ENCODE measurements around the gene ZBTB7C.

The ZBTB7C gene

DNA sequence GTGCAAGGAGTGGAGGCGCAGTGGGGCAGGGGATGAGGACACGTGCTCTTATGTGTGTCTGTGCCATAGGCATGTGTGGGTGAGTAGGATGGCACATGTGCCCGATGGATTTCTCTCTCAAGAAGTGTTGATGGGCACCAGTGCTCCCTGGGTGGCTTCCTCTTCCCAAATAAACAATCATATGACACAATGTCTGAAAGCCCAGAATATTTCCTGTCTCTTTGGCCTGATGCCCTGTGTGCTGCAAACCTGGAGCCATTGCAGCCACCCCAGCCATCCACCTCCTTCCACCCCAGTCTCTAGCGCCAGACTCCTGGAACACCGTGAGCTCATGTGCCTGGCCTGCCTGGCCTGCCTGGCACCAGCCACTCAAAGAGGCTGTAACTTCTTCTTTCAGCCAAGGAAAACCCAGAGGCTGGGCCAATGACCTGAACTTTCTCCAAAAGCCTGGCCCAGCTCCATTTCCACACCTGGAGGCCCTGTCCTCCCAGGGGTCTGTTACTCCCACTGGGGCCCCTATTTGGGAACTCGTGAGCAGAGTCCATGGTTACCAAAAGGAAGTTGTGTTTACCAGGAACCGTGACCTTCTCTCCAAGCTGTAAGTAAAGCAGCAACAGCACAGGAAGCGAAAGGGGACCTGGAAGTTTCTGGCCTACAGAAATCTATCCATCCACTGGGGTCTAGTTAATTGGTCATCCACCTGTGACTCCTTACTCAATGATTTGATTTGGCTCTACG lies 9.5 kb upstream of the ZBTB7C start:
- DNase-seq (ENCODE audit: low read depth in 3 of 3) = no peak

DNA sequence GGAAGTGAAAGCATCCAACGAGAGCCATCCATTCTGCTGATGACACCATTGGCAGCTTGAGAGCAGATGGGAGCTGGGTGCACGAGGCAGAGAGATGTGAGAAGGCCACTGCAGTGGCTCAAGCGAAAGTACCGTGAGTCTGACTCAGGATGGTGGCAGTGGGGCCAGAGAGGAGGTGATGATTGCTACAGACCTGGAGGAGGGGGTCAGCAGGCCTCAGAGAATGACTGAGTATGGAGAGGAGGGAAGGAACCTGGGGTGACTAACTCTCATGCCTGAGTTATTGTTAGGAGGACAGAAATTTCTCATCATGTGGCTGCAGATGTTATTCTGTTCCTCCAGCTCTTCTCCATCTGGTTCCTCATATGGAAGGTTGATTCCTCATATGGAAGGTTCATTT lies 8.8 kb upstream of the ZBTB7C start:
- no peak for DNase-seq (ENCODE audit: low read depth in 3 of 3)

DNA sequence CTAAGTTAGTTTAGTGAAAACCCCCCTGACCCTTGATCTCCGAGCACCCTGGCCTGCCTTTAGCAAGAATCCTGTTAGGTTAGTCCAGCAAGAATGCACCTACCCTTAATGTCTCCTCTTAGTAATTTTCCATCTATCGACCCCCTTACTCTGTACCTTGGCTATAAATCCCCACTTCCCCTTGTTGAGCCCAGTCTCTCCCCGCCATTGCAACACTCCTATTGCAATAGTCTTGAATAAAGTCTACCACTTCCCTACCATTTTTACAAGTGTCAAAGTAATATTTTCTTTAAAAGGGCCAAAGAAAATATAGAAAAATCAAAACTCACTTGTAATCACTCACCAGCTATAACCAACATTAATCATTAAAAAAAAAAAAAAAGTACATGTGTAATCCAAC lies 4.2 kb upstream of the ZBTB7C start:
- no peak for DNase-seq (ENCODE audit: low read depth in 3 of 3)

DNA sequence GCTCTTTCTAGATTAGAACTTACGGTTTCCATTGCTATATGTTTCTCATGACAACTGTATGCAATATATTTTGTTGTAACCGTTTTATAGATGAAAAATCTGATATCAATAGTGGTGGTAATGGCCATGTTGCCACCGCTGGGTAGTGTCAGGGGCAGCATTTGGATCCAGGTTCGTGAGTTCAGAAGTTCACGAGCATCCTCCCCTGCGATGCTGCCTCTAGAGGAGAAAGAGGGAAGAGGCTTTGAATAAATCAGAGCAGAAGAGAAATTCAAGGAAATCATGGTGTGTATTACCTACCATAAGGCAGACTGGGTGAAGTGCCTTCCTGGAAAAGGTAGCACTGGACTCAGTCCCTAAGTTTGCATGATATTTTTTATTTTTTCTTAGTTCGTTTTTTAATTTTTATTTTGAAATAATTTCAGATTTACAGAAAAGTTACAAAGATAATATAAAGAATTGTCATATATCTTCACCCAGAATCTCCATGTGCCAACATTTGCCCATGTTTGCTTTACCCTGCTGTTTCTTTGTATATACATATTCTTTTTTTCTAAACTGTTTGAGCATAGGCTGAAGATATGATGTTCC lies 3.3 kb upstream of the ZBTB7C start:
- no peak for DNase-seq (ENCODE audit: low read depth in 3 of 3)

GRCh38 chr18:48410095-48410920 lies 1.1 kb upstream of the ZBTB7C start:
- DNase-seq (ENCODE audit: low read depth in 3 of 3) = peak; percentile 25 to 62 (median 50)

GRCh38 chr18:48409591-48410094 lies 460 bp upstream of the ZBTB7C start:
- peak in 1 of 3 experiments; percentile 10 for DNase-seq (ENCODE audit: low read depth in 3 of 3)

GRCh38 chr18:48408111-48408726 lies 964 bp downstream of the ZBTB7C start:
- no peak for DNase-seq (ENCODE audit: low read depth in 3 of 3)

GRCh38 chr18:48407358-48407757 lies 1.8 kb downstream of the ZBTB7C start:
- DNase-seq (ENCODE audit: low read depth in 3 of 3) = no peak

- no peak for DNase-seq (ENCODE audit: low read depth in 3 of 3)
Measured at GRCh38 chr18:48405978-48406377, 3.2 kb downstream of the ZBTB7C start.

DNA sequence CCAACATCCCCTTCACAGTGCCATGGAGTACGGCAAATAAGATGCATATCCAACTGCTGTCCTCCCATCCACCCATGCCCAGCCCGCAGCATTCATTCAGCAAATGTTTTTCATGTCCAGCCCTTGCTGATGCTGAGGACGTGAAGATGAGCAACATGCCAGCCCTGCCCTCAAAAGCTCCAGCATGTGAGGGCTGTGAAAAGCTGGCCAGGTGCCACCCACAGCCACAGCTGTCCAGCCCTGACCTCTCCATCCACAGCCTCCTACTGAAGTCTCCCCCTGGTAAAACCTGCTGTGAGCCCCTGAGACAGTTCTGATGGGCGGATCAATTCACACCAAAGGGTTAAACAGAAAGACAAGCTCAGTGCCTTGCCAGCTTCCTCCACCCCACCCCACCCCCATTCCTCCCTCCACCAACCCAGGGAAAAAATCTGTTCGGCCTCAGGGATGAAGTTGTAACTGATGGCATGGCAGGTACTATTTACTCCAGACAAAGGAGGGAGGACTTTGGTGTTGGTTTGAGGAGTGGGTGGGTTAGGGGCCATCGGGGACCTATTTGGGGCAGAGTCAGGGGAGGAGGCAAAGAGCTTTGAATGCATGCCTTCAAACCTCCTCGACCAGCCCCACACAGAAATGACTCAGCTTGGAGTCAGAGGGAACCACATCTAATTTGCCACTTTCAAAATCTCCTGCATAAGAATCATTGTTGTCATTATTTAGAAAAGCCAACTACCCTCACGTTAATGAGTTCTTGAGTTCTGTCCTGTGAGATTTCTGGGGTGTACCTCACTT lies 4.3 kb downstream of the ZBTB7C start:
- DNase-seq (ENCODE audit: low read depth in 3 of 3) = no peak

- DNase-seq (ENCODE audit: low read depth in 3 of 3) = no peak
Measured at GRCh38 chr18:48402953-48403352, 6.2 kb downstream of the ZBTB7C start.

GRCh38 chr18:48399303-48400075 lies 9.7 kb downstream of the ZBTB7C start:
- DNase-seq (ENCODE audit: low read depth in 3 of 3) = no peak

GRCh38 chr18:48398074-48398473 lies 11.1 kb downstream of the ZBTB7C start:
- no peak for DNase-seq (ENCODE audit: low read depth in 3 of 3)

DNA sequence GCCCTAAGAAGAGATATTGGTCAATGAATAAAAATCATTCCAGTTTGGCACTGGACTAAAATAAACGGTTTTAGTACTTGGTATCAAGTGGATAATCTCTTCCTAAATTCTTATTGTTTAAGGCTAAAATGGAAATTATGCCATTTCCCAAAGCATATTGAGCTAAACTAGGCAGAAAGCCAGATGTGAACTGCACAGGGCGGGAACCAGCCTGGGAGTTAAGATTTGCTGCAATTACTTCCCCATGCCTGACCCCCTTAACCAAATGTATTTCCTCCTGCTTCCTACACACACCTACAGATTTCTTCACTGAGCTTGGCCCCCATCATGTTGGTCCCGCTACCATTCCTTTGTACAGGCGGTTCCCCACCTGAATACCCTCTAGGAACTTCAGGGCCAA lies 12.2 kb downstream of the ZBTB7C start:
- no peak for DNase-seq (ENCODE audit: low read depth in 3 of 3)

DNA sequence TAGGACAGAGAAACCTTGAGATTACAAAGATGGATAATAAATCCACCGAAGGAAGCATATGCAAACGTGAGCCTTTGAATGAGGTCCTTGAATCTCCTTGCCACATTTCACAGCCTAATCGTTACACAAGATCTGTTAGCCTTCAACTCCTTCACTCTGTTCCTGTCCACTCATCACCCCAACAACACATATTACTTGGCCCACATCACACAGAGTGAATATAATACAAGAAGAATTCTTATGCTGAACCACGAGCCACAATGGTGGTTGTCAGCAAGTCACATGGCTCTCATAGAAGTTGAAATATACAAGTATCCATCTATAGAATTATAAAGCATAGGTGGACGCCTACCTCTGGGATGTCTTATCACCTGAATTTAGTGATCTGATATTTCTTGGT lies 12.6 kb downstream of the ZBTB7C start:
- DNase-seq (ENCODE audit: low read depth in 3 of 3) = no peak

DNA sequence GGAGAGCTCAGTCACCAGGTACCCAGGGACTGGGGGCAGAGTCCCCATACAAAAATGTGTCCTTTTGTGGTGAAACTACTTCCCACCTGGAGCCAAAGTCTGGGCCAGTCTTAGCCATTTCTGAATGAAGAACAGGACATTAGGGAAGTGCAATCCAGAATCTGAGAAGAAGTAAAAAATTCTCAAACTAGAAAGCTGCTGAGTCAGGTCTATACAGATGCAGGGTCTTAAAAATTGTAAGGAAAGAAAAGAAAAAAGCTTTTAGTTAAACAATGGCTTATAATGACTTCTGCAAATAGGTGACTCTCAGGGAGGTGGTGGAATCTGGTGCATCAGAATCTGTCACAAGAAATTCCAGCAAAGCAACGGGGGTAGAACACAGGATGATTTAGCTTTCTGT lies 13.5 kb downstream of the ZBTB7C start:
- DNase-seq (ENCODE audit: low read depth in 3 of 3) = no peak

GRCh38 chr18:48394176-48394575 lies 15.0 kb downstream of the ZBTB7C start:
- DNase-seq (ENCODE audit: low read depth in 3 of 3) = no peak

DNA sequence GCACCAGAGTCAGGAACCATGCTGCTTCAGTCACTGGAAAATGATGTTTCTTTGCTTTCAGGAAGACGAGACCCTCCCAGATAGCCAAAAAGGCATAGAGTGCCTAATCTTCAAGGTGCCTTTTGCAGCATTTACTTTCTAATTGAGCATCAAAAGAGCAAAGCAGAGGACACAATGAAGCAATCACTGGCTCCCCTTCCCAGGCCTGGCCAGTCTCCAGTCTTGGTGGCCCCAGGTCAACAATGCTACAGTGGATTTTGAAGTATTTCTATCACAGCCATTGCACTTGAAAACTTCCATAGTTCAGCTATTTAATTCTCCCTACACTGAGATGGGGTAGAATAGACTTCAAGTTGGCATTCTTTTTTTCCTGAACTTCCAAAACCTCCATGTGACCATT lies 15.4 kb downstream of the ZBTB7C start:
- no peak for DNase-seq (ENCODE audit: low read depth in 3 of 3)

DNA sequence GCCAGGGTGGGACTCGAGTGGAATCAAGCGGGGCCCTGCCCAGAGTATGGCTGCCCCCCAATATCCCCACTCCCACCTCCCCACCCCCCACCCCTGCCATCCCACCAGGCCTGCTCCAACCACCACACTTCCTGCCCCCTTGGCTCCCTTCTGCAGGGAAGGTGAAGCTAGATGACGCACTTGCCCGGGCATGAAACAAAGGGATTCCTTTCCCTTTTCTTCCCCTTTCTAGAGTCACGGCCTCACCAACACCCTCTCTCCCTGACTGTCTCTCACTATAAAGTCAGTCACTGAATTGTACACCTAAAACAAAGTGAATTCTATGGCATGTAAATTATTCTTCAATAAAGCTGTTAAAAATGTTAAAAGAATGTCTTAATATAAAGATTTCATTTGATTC lies 16.0 kb downstream of the ZBTB7C start:
- DNase-seq (ENCODE audit: low read depth in 3 of 3) = no peak

DNA sequence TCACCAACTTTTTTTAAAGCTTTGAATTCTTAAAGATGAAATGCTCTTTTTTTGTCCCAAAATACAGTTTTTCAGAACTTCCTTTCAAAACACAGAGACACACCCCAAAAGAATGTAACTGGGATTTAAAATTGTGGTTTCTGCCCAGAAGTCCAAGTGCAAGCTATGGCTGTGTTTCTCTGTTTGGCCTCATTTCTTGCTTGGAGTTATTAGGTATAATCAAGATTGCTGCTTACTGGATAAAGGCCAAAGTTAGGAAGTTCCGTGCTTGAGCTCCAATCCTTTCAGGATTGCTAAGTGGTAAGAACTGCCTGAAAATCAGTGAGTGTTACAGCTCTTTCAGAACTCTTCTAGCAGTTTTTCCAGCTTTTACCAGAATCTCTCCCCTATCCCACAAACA lies 16.9 kb downstream of the ZBTB7C start:
- no peak for DNase-seq (ENCODE audit: low read depth in 3 of 3)

- no peak for DNase-seq (ENCODE audit: low read depth in 3 of 3)
Measured at GRCh38 chr18:48391868-48392267, 17.3 kb downstream of the ZBTB7C start.

Data from stimulated activated CD4-positive, alpha-beta T cell treated with anti-CD3 and anti-CD28 coated beads, TNF-alpha, amount 100 ng/mL, for 4 hours (primary cell).